GM12892 (cell line): ENCODE data around the gene GRAMD2A. TPM values are rescaled to one million over a fixed set of nuclear protein-coding genes. Genes with fewer than 3 reads are reported as not detected.
A peak's percentile ranks its signal among the peaks of the same experiment; 100 is the strongest.

Experiments
- DNase-seq: peaks from one replicate; pipeline ENCODE4 v3.0.0; 2011; ENCODE audit not compliant: insufficient read length
- FAIRE-seq: peaks from 2 replicates; lab custom pipeline; 2011; peaks lifted over from hg19 to GRCh38; lab: Jason Lieb, UNC
- POLR2A ChIP-seq: IDR thresholded peaks from 2 replicates; pipeline ENCODE4 v1.6.1; 2011; ENCODE audit warnings: low read depth, low read length, control low read depth
- POLR2AphosphoS5 ChIP-seq: IDR thresholded peaks from 2 replicates; pipeline ENCODE4 v1.6.1; 2011; ENCODE audit warnings: low read depth, low read length, control low read depth
- TAF1 ChIP-seq: IDR thresholded peaks from 2 replicates; pipeline ENCODE4 v1.6.1; 2011; ENCODE audit warnings: low read depth, mild to moderate bottlenecking, control low read depth, low read length, borderline replicate concordance
- polyA plus RNA-seq: library from polyadenylated mRNA; unstranded; fragments of >200 nt; gene quantifications from one replicate; pipeline ENCODE4 v1.2.1, GENCODE V29; 2012; ENCODE audit warnings: missing spikeins, inconsistent platforms; ENCODE audit not compliant: missing spikeins

GRAMD2A gene
- polyA plus RNA-seq, result not detected

- FAIRE-seq (no peak), DNase-seq (peak; percentile 74)
- TF ChIP-seq POLR2A (no peak), POLR2AphosphoS5 (no peak), TAF1 (no peak)
These were observed at the start of gene GRAMD2A for GRCh38 chr15:72197460-72198355. Gene GRAMD2A (minus strand): TSS chr15:72197787.

GRCh38 chr15:72242775-72243370, 45.3 kb upstream of the GRAMD2A start:
- DNase-seq (no peak), FAIRE-seq (no peak)
- TF ChIP-seq POLR2AphosphoS5 (no peak), TAF1 (no peak), POLR2A (no peak)

GRCh38 chr15:72239652-72240051, 42.1 kb upstream of the GRAMD2A start:
- TF ChIP-seq POLR2A, result no peak
- no peak for TF ChIP-seq TAF1
- no peak for TF ChIP-seq POLR2AphosphoS5
- FAIRE-seq, result no peak
- no peak for DNase-seq

GRCh38 chr15:72238586-72238985, 41.0 kb upstream of the GRAMD2A start:
- FAIRE-seq (no peak), DNase-seq (no peak)
- no peak for TF ChIP-seq TAF1
- no peak for TF ChIP-seq POLR2A
- no peak for TF ChIP-seq POLR2AphosphoS5

GRCh38 chr15:72237853-72238224, 40.3 kb upstream of the GRAMD2A start:
- FAIRE-seq (no peak), DNase-seq (no peak)
- TF ChIP-seq POLR2AphosphoS5 (no peak), POLR2A (no peak), TAF1 (no peak)

GRCh38 chr15:72237029-72237852, 39.7 kb upstream of the GRAMD2A start:
- DNase-seq (no peak), FAIRE-seq (peak; percentile 72)
- TF ChIP-seq TAF1, result 0 out of 2 replicates have a peak, but pooled peaks have one; percentile 24
- TF ChIP-seq POLR2AphosphoS5, result no peak
- no peak for TF ChIP-seq POLR2A

- FAIRE-seq (no peak), DNase-seq (no peak)
- no peak for TF ChIP-seq POLR2A
- TF ChIP-seq POLR2AphosphoS5, result no peak
These were observed 38.9 kb upstream of the GRAMD2A start for GRCh38 chr15:72236381-72237003.

GRCh38 chr15:72235298-72235697, 37.7 kb upstream of the GRAMD2A start:
- DNase-seq, result no peak
- FAIRE-seq, result no peak
- TF ChIP-seq TAF1 (no peak), POLR2A (no peak), POLR2AphosphoS5 (no peak)

GRCh38 chr15:72233769-72234168, 36.2 kb upstream of the GRAMD2A start:
- no peak for DNase-seq
- TF ChIP-seq POLR2A (no peak), TAF1 (no peak), POLR2AphosphoS5 (no peak)
- no peak for FAIRE-seq

GRCh38 chr15:72231833-72232478, 34.4 kb upstream of the GRAMD2A start:
- no peak for TF ChIP-seq POLR2AphosphoS5
- TF ChIP-seq POLR2A, result no peak
- TF ChIP-seq TAF1, result no peak
- no peak for FAIRE-seq
- DNase-seq, result no peak
